ENCODE data around the gene COMMD1.

COMMD1 gene

DNA sequence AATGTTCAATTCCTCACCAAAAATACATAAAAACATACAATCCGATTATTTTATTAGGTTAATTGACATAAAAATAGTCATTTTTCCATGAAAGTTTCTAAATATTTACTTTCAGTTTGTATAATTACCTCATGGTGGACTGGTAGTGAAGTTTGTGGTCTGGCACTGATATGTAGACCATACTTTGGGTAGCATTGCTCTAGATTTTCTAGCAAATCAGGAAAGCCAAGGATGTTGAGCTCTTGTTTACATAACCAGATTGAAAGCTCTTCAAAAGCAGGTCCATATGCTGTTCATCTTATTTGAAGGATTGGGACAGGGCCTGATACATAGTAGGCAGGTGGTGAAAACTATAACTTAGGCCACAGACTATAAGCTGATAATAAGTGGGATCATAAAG, 61.8 kb downstream of the COMMD1 start:
- Histone ChIP-seq H3K36me3 (ENCODE audit: control insufficient read depth, insufficient read depth, low read length) (no peaks in the 10 kb centered on the region), H3K4me1 (ENCODE audit: control insufficient read depth, insufficient read depth, low read length, poor library complexity, severe bottlenecking) (peaks cover 3% of the 10 kb centered on the region), H3K9me3 (ENCODE audit: control insufficient read depth, low read length) (no peaks in the 10 kb centered on the region), H3K27ac (ENCODE audit: low read depth, low read length, severe bottlenecking) (no peak overlapping the region), H3K4me3 (ENCODE audit: extremely low read depth, insufficient read depth, low read length, poor library complexity, severe bottlenecking) (no peak overlapping the region)
- WGBS, 2 experiments (ENCODE audit: insufficient coverage in 2 of 2) = no CpG with 5 or more reads among the region's 1 CpG

DNA sequence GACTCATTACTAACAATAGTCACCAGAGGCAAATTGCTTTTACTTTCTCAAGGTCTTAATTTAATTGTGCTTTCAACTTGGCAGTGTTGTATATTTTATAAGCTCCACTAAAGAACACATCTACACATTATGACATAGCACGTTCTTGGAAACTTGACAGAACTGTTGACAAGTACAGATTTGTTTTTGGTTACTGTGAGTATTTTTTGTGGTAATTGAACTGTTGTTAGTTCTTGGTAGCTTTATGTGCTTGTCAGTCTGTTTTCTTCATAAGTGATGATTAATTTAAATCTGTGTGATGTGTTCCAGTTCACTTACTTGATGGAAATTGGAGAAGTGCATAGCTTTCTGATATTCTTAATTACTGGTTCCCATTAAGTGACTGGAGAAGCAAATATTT, 63.9 kb downstream of the COMMD1 start:
- Histone ChIP-seq H3K4me3 (ENCODE audit: extremely low read depth, insufficient read depth, low read length, poor library complexity, severe bottlenecking) (no peak overlapping the region), H3K4me1 (ENCODE audit: control insufficient read depth, insufficient read depth, low read length, poor library complexity, severe bottlenecking) (no peaks in the 10 kb centered on the region), H3K9me3 (ENCODE audit: control insufficient read depth, low read length) (no peaks in the 10 kb centered on the region), H3K36me3 (ENCODE audit: control insufficient read depth, insufficient read depth, low read length) (no peaks in the 10 kb centered on the region), H3K27ac (ENCODE audit: low read depth, low read length, severe bottlenecking) (no peak overlapping the region)
- WGBS, 2 experiments (ENCODE audit: insufficient coverage in 2 of 2) = 83% methylated on average over 1 of the region's 1 CpG; no CpG with 5 or more reads in 1 of the 2 experiments

DNA sequence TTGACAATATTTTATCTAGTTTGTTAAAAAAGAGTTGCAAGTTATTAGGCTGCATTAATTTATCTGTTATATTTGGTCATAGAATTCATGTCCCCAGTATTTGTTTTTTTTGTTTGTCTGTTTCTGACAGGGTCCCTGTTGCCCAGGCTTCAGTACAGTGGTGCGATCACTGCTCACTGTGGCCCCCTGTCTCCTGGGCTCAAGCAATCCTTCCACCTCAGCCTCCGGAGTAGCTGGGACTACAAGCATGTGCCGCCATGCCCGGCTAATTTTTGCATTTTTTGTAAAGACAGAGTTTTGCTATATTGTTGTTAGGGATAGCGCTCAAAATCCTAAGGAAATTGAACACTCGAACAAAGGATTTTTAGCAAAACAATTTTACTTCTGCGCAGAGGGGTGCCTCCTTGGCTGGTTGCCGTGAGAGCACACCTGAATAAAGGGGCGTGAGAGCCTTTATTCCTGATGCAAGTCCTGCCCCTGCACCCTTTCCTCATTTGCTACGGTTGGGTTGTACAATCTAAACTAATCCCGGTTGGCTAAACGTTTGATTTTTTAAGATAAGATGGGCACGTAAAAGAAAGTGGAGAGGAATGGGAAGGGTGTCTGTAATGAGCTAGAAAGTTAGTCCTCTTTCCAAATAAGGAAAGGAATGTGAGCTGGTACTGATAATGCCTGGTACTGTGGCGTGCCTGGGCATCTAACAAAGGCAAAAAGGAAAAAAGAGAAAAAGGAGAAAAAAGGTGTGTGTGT, 65.5 kb downstream of the COMMD1 start:
- no peaks in the 10 kb centered on the region for H3K9me3 ChIP-seq (ENCODE audit: control insufficient read depth, low read length)
- no peak overlapping the region for H3K4me3 ChIP-seq (ENCODE audit: extremely low read depth, insufficient read depth, low read length, poor library complexity, severe bottlenecking)
- 63% methylated on average over 8 to 11 of the region's 14 CpGs for WGBS, 2 experiments (ENCODE audit: insufficient coverage in 2 of 2)
- H3K36me3 ChIP-seq (ENCODE audit: control insufficient read depth, insufficient read depth, low read length) = no peaks in the 10 kb centered on the region
- H3K4me1 ChIP-seq (ENCODE audit: control insufficient read depth, insufficient read depth, low read length, poor library complexity, severe bottlenecking) = no peaks in the 10 kb centered on the region
- H3K27ac ChIP-seq (ENCODE audit: low read depth, low read length, severe bottlenecking) = no peak overlapping the region

GRCh38 chr2:61978522-61978921, 73.0 kb downstream of the COMMD1 start:
- no peak overlapping the region for H3K27ac ChIP-seq (ENCODE audit: low read depth, low read length, severe bottlenecking)
- no peaks in the 10 kb centered on the region for H3K36me3 ChIP-seq (ENCODE audit: control insufficient read depth, insufficient read depth, low read length)
- H3K4me1 ChIP-seq (ENCODE audit: control insufficient read depth, insufficient read depth, low read length, poor library complexity, severe bottlenecking) = no peaks in the 10 kb centered on the region

GRCh38 chr2:61980758-61981157, 75.3 kb downstream of the COMMD1 start:
- Histone ChIP-seq H3K4me1 (ENCODE audit: control insufficient read depth, insufficient read depth, low read length, poor library complexity, severe bottlenecking) (no peaks in the 10 kb centered on the region), H3K4me3 (ENCODE audit: extremely low read depth, insufficient read depth, low read length, poor library complexity, severe bottlenecking) (no peak overlapping the region), H3K9me3 (ENCODE audit: control insufficient read depth, low read length) (peaks cover 5% of the 10 kb centered on the region), H3K36me3 (ENCODE audit: control insufficient read depth, insufficient read depth, low read length) (no peaks in the 10 kb centered on the region), H3K27ac (ENCODE audit: low read depth, low read length, severe bottlenecking) (no peak overlapping the region)
- 88 to 89% methylated on average over 1 of the region's 1 CpG for WGBS, 2 experiments (ENCODE audit: insufficient coverage in 2 of 2)

More at GRCh38 chr2:61978522-61978921, 73.0 kb downstream of the COMMD1 start:
- Histone ChIP-seq H3K4me3 (ENCODE audit: extremely low read depth, insufficient read depth, low read length, poor library complexity, severe bottlenecking) (no peak overlapping the region), H3K9me3 (ENCODE audit: control insufficient read depth, low read length) (peaks cover 5% of the 10 kb centered on the region)

DNA sequence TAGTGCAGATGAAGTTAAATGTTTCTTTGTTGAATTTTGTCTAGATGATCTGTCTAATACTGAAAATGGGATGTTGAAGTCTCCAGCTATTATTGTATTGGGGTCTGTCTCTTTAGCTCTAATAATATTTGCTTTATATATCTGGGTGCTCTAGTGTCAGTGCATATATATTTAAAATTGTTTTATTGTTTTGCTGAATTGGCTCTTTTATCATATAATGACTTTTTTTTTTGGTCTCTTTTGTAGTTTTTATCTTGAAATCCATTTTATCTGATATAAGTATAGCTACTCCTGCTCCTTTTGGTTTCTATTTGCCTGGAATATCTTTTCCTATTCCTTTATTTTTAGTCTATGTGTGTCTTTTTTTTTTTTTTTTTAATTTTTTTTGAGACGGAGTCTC, 79.2 kb downstream of the COMMD1 start:
- WGBS, 2 experiments (ENCODE audit: insufficient coverage in 2 of 2) = no CpG with 5 or more reads among the region's 1 CpG
- peaks cover 5% of the 10 kb centered on the region for H3K4me1 ChIP-seq (ENCODE audit: control insufficient read depth, insufficient read depth, low read length, poor library complexity, severe bottlenecking)
- no peaks in the 10 kb centered on the region for H3K36me3 ChIP-seq (ENCODE audit: control insufficient read depth, insufficient read depth, low read length)
- no peak overlapping the region for H3K4me3 ChIP-seq (ENCODE audit: extremely low read depth, insufficient read depth, low read length, poor library complexity, severe bottlenecking)
- no peak overlapping the region for H3K27ac ChIP-seq (ENCODE audit: low read depth, low read length, severe bottlenecking)
- peaks cover 5% of the 10 kb centered on the region for H3K9me3 ChIP-seq (ENCODE audit: control insufficient read depth, low read length)

DNA sequence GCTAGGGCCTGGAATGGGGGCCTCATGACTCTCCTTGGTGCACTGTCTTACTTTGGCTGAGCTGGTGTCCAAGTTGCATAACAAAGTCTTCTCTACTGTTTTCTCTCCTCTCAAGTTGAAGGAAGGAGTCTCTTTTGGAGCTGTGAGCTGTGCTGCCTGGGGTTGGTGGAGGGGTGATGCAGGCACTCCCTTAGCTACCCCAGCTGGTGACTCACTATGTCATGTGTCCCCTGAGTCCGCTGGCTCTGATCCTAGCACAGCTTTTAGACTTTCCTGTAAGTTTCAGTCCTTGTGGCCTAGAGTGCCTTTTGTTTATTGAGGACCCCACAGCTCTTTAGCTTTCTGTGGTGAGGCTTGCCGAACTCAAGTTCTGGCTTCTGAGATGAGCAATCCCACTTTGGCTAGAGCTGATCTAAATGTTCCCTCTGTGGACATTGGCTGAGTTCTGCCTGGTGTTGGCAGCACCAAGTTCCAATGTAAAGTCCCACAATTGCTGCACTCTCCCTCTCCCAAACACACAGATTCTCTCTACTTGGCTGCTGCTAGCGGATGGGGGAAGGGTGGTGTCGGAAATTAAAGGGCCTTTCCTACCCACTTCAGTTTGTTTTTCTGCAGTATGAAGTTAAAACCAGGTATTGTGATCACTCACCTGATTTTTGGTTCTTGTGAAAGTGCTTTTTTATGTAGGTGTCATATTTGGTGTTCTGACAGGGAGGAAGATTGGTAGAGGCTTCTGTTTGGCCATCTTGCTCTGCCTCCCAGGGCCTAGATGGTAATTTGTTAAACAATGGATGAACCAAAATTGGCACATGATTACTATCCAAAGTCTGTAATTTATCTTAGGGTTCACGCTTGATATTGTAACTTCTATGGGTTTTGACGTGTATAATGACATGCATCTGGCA, 83.2 kb downstream of the COMMD1 start:
- Histone ChIP-seq H3K9me3 (ENCODE audit: control insufficient read depth, low read length) (no peaks in the 10 kb centered on the region), H3K4me1 (ENCODE audit: control insufficient read depth, insufficient read depth, low read length, poor library complexity, severe bottlenecking) (peaks cover 5% of the 10 kb centered on the region), H3K4me3 (ENCODE audit: extremely low read depth, insufficient read depth, low read length, poor library complexity, severe bottlenecking) (no peak overlapping the region), H3K27ac (ENCODE audit: low read depth, low read length, severe bottlenecking) (no peak overlapping the region), H3K36me3 (ENCODE audit: control insufficient read depth, insufficient read depth, low read length) (no peaks in the 10 kb centered on the region)
- WGBS, 2 experiments (ENCODE audit: insufficient coverage in 2 of 2) = 96 to 97% methylated on average over 4 to 5 of the region's 6 CpGs

DNA sequence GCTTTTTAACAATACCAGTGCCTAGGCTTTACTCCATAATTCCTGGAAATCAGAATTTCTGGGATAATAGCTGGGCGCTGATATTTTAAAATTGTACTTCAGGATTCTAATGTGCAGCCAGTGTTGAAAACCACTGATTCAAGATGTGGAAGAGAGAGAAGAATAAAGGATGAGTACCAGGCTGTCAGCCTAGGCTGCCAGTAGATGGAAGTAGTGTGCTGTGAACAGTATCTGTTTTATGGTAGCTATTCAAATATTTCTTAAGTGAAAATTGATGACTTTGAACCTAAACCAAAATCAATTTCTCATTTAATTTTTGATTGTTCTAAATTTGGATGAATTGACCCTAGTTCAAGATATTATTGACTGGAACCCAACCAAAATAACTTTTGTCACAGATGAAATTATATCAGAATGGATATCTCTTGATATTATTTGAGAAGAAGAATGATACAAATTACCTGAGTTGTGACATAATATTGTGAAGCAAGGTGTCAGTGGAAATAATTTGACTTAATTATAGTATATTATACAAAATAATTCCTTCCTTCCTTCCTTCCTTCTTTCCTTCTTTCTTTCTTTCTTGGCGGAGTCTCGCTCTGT, 88.0 kb downstream of the COMMD1 start:
- Histone ChIP-seq H3K4me1 (ENCODE audit: control insufficient read depth, insufficient read depth, low read length, poor library complexity, severe bottlenecking) (peaks cover under 1% of the 10 kb centered on the region), H3K9me3 (ENCODE audit: control insufficient read depth, low read length) (no peaks in the 10 kb centered on the region), H3K36me3 (ENCODE audit: control insufficient read depth, insufficient read depth, low read length) (no peaks in the 10 kb centered on the region), H3K4me3 (ENCODE audit: extremely low read depth, insufficient read depth, low read length, poor library complexity, severe bottlenecking) (no peak overlapping the region), H3K27ac (ENCODE audit: low read depth, low read length, severe bottlenecking) (no peak overlapping the region)
- WGBS, 2 experiments (ENCODE audit: insufficient coverage in 2 of 2) = 67 to 71% methylated on average over 3 of the region's 3 CpGs

DNA sequence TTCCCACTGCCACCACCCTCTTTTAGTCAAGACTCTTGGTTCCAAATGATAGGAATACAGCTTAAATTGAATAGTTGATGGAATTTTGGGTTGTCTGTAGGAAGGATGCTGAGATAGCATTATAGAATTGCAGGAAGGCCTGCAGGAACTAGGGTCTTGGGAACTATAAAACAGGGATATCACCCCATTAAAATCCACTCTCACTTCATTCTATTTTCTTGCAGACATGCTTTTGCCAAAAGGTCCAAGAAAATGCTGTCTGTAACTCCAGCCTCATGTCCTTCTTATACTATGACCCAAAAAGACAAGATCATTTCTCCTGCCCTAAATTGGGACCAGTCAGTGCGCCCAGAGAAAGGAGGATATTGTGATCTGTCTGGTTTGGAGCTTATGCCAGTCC, 89.1 kb downstream of the COMMD1 start:
- H3K9me3 ChIP-seq (ENCODE audit: control insufficient read depth, low read length) = no peaks in the 10 kb centered on the region
- WGBS, 2 experiments (ENCODE audit: insufficient coverage in 2 of 2) = 100% methylated on average over 1 of the region's 1 CpG; no CpG with 5 or more reads in 1 of the 2 experiments
- no peak overlapping the region for H3K27ac ChIP-seq (ENCODE audit: low read depth, low read length, severe bottlenecking)
- no peaks in the 10 kb centered on the region for H3K36me3 ChIP-seq (ENCODE audit: control insufficient read depth, insufficient read depth, low read length)
- H3K4me3 ChIP-seq (ENCODE audit: extremely low read depth, insufficient read depth, low read length, poor library complexity, severe bottlenecking) = no peak overlapping the region
- H3K4me1 ChIP-seq (ENCODE audit: control insufficient read depth, insufficient read depth, low read length, poor library complexity, severe bottlenecking) = no peaks in the 10 kb centered on the region

- 89 to 94% methylated on average over 4 of the region's 4 CpGs for WGBS, 2 experiments (ENCODE audit: insufficient coverage in 2 of 2)
- no peak overlapping the region for H3K4me3 ChIP-seq (ENCODE audit: extremely low read depth, insufficient read depth, low read length, poor library complexity, severe bottlenecking)
- no peaks in the 10 kb centered on the region for H3K4me1 ChIP-seq (ENCODE audit: control insufficient read depth, insufficient read depth, low read length, poor library complexity, severe bottlenecking)
- no peaks in the 10 kb centered on the region for H3K36me3 ChIP-seq (ENCODE audit: control insufficient read depth, insufficient read depth, low read length)
- no peak overlapping the region for H3K27ac ChIP-seq (ENCODE audit: low read depth, low read length, severe bottlenecking)
- H3K9me3 ChIP-seq (ENCODE audit: control insufficient read depth, low read length) = no peaks in the 10 kb centered on the region
Measured at GRCh38 chr2:61995065-61995464, 89.6 kb downstream of the COMMD1 start.
